Globus pallidus (tissue), 1 donor: ENCODE data around the gene ARMH4.

Experiments
- DNase-seq: peaks from one replicate; pipeline ENCODE4 v3.0.0-alpha.2; 2015; ENCODE audit warnings: low spot score

ARMH4 gene, protein sequence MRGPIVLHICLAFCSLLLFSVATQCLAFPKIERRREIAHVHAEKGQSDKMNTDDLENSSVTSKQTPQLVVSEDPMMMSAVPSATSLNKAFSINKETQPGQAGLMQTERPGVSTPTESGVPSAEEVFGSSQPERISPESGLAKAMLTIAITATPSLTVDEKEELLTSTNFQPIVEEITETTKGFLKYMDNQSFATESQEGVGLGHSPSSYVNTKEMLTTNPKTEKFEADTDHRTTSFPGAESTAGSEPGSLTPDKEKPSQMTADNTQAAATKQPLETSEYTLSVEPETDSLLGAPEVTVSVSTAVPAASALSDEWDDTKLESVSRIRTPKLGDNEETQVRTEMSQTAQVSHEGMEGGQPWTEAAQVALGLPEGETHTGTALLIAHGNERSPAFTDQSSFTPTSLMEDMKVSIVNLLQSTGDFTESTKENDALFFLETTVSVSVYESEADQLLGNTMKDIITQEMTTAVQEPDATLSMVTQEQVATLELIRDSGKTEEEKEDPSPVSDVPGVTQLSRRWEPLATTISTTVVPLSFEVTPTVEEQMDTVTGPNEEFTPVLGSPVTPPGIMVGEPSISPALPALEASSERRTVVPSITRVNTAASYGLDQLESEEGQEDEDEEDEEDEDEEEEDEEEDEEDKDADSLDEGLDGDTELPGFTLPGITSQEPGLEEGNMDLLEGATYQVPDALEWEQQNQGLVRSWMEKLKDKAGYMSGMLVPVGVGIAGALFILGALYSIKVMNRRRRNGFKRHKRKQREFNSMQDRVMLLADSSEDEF

GRCh38 chr14:58152014-58152857 lies at the start of gene ARMH4:
Gene ARMH4, minus strand, starts transcription at chr14:58152213. Its CDS starts 12,855 bp downstream, at chr14:58139358.
- DNase-seq: peak; percentile 83

GRCh38 chr14:58200846-58201245 lies 48.8 kb upstream of the ARMH4 start:
- no peak for DNase-seq

- DNase-seq: no peak
These were observed 48.4 kb upstream of the ARMH4 start for GRCh38 chr14:58200480-58200841.

- peak; percentile 79 for DNase-seq
These were observed 47.9 kb upstream of the ARMH4 start, which contains the start of gene ACTR10 for GRCh38 chr14:58199726-58200479. Gene ACTR10, plus strand, starts transcription at chr14:58200149. Its CDS starts 69 bp downstream, at chr14:58200218.

DNA sequence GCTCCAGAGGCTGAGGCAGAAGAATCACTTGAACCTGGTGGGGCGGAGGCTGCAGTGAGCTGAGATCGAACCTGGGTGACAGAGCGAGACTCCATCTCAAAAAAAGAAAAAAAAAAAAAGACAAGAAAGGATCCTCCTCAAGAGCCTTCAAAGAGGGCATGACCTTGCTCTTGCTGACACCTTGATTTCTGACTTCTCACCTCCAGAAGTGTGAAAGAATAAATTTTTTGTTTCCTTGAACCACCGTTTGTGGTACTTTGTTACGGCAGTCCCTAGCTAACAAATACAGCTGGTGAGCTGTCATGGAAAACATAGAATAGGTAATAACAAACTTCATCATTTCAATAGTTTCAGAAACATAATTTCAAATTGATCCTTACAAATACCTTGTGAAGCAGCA lies 46.1 kb upstream of the ARMH4 start:
- DNase-seq: no peak

GRCh38 chr14:58196198-58196597 lies 44.2 kb upstream of the ARMH4 start:
- DNase-seq: no peak

GRCh38 chr14:58193542-58193941 lies 41.5 kb upstream of the ARMH4 start:
- DNase-seq: no peak

GRCh38 chr14:58191763-58192601 lies 40.0 kb upstream of the ARMH4 start:
- DNase-seq: no peak

DNA sequence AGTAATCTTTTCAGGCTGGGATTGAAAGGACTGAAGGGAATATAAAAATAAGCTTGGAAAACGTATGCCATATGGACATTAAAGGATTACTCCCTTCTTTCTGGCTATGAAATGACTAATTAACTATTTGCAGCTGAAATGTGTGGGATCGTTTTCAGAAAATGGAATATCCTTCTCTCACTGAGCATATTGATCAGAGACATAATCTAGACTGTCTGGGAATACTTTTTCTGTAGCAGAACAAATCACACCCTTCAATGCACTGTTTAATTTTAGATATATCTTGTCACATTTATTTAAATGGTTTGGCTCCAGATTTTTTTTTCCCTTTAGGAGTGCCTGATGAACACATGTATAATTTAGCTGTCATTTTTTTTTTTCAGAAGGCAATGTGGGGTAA lies 37.2 kb upstream of the ARMH4 start:
- DNase-seq: no peak

DNA sequence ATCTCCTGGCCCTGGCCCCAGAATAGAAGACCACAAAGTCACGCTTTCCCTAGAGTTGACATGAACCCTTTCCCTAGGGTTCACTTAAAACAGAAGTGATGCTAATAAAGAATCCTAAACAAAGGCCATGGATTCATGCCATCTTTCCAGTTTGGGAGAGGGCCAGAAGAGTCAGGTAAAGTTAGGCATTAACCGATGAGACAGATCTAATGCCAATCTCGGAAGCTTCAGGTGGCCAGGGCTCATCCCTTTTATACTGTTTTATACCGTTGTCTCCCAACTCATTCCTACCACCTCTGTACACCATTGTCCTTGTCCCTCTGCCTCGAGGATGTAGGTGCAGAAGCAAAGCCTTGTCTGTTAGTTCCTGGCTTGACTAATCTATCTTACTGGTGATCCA lies 25.1 kb upstream of the ARMH4 start:
- no peak for DNase-seq

- peak; percentile 15 for DNase-seq
These were observed 19.1 kb upstream of the ARMH4 start for GRCh38 chr14:58171090-58171489.

DNA sequence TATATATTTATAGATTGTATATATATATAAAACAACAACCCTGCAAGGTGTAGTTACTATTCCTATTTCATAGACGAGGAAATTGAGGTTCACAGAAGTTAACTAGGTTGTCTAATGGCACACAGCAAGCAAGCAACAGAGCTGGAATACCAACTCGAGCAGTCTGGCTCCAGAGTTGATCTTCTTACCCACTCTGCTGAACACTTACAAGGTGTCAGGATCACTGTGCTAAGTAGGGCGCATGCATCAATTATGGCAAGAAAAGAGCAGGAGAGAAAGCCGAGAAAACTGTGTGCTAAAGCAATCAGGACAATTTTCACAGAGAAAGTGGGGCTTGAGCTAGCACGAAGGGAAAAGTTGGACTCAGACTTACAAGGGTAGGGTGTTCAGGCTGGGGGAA lies 15.9 kb upstream of the ARMH4 start:
- DNase-seq: no peak

DNA sequence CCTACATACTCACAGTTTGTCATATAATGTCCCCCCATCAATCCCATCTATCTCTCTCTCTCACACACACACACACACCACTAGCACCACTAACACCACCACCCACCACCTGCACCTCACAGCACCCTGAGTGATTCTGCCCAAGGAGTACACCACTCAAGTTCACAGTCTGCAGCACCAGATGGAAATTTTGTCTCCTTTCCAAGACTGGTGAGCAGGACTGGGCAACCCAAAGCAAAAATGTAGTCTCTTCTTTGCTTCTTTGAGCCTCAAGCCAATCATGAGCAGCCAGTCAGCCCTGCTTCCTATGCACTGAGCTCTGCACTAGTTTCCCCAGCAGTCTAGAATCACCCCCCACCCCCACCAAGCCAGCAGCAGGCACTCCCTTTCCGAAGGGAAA lies 15.0 kb upstream of the ARMH4 start:
- no peak for DNase-seq

GRCh38 chr14:58166005-58166983 lies 14.3 kb upstream of the ARMH4 start:
- DNase-seq: peak; percentile 74

- no peak for DNase-seq
These were observed 8.5 kb upstream of the ARMH4 start for GRCh38 chr14:58160561-58160960.

- DNase-seq: peak; percentile 21
These were observed 640 bp downstream of the ARMH4 start for GRCh38 chr14:58151133-58152013.

- no peak for DNase-seq
These were observed 1.7 kb downstream of the ARMH4 start for GRCh38 chr14:58150243-58150805.

GRCh38 chr14:58149196-58149595 lies 2.8 kb downstream of the ARMH4 start:
- no peak for DNase-seq
